ENCODE data around the gene EIF4B.

EIF4B gene

GRCh38 chr12:53056901-53057300 lies 50.6 kb downstream of the EIF4B start:
- DNase-seq (ENCODE audit: low read depth) = no peak
- H3K4me3 ChIP-seq (ENCODE audit: low read depth, low read length) = no peak overlapping the region
- in situ Hi-C loops (cut with HindIII; ENCODE audit: low sequenced_read_pairs) = no loop called here
- no peak for TF ChIP-seq CTCF (IDR thresholded peaks at IDR 0.05; ENCODE audit: low read depth, low read length, missing control alignments)

- TF ChIP-seq CTCF (IDR thresholded peaks at IDR 0.05; ENCODE audit: low read depth, low read length, missing control alignments) = no peak
- no peak overlapping the region for H3K4me3 ChIP-seq (ENCODE audit: low read depth, low read length)
- in situ Hi-C loops (cut with HindIII; ENCODE audit: low sequenced_read_pairs) = no loop called here
- DNase-seq (ENCODE audit: low read depth) = no peak
Measured at GRCh38 chr12:53057816-53058500, 51.7 kb downstream of the EIF4B start.

- in situ Hi-C loops (cut with HindIII; ENCODE audit: low sequenced_read_pairs) = no loop called here
- H3K4me3 ChIP-seq (ENCODE audit: low read depth, low read length) = no peak overlapping the region
- no peak for TF ChIP-seq CTCF (IDR thresholded peaks at IDR 0.05; ENCODE audit: low read depth, low read length, missing control alignments)
- DNase-seq (ENCODE audit: low read depth) = no peak
Measured at GRCh38 chr12:53058674-53059433, 52.6 kb downstream of the EIF4B start.

GRCh38 chr12:53059434-53060063 lies 53.3 kb downstream of the EIF4B start:
- in situ Hi-C loops (cut with HindIII; ENCODE audit: low sequenced_read_pairs) = no loop called here
- no peak overlapping the region for H3K4me3 ChIP-seq (ENCODE audit: low read depth, low read length)
- no peak for DNase-seq (ENCODE audit: low read depth)
- TF ChIP-seq CTCF (IDR thresholded peaks at IDR 0.05; ENCODE audit: low read depth, low read length, missing control alignments) = no peak

- no peak for DNase-seq (ENCODE audit: low read depth)
- TF ChIP-seq CTCF (IDR thresholded peaks at IDR 0.05; ENCODE audit: low read depth, low read length, missing control alignments) = no peak
- in situ Hi-C loops (cut with HindIII; ENCODE audit: low sequenced_read_pairs) = no loop called here
- no peak overlapping the region for H3K4me3 ChIP-seq (ENCODE audit: low read depth, low read length)
Measured at GRCh38 chr12:53060064-53060720, 53.9 kb downstream of the EIF4B start.

GRCh38 chr12:53060721-53061276 lies 54.5 kb downstream of the EIF4B start:
- no peak for DNase-seq (ENCODE audit: low read depth)
- no peak overlapping the region for H3K4me3 ChIP-seq (ENCODE audit: low read depth, low read length)
- in situ Hi-C loops (cut with HindIII; ENCODE audit: low sequenced_read_pairs) = no loop called here
- no peak for TF ChIP-seq CTCF (IDR thresholded peaks at IDR 0.05; ENCODE audit: low read depth, low read length, missing control alignments)

All from astrocyte of the cerebellum (primary cell).